Measurements from ENCODE around the gene NR5A1.

DNA sequence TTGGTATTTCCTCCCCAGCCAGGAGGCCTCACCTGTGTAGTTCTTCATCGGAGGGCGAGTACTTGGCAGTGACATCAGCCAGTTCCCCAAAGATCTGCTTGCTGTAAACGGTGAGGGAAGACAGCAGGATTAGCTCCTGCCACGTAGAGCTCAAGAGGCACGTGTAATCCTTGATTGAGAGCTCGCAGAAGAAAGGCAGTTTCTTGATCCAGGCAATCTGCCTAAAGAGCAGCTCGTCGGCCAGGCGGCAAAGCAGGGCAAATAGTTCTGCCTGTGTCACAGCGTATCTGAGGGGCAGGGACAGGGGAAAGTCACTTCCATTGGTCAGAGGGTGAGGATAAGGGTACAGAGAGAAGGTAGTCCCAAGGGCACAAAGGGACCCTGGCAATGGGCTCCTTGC is 28.6 kb upstream of the NR5A1 start:
- TF ChIP-seq POLR2A (IDR thresholded peaks at IDR 0.05) (no peak), POLR2AphosphoS5 (IDR thresholded peaks at IDR 0.05) (no peak)
- TF ChIP-seq, protein P1, sequence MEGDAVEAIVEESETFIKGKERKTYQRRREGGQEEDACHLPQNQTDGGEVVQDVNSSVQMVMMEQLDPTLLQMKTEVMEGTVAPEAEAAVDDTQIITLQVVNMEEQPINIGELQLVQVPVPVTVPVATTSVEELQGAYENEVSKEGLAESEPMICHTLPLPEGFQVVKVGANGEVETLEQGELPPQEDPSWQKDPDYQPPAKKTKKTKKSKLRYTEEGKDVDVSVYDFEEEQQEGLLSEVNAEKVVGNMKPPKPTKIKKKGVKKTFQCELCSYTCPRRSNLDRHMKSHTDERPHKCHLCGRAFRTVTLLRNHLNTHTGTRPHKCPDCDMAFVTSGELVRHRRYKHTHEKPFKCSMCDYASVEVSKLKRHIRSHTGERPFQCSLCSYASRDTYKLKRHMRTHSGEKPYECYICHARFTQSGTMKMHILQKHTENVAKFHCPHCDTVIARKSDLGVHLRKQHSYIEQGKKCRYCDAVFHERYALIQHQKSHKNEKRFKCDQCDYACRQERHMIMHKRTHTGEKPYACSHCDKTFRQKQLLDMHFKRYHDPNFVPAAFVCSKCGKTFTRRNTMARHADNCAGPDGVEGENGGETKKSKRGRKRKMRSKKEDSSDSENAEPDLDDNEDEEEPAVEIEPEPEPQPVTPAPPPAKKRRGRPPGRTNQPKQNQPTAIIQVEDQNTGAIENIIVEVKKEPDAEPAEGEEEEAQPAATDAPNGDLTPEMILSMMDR (IDR thresholded peaks at IDR 0.05): no peak

Data from sigmoid colon (tissue), 4 donors.